Measurements from ENCODE around the gene EIF2B2. TPM values are rescaled to one million over a fixed set of nuclear protein-coding genes. Genes with fewer than 3 reads are reported as not detected.
A peak's percentile ranks its signal among the peaks of the same experiment; 100 is the strongest.

The EIF2B2 gene
- polyA plus RNA-seq, result 10 to 100 TPM; 13.3 to 42.9 TPM

- peak within 1 kb of the TSS; percentile 85 to 92 for H3K27ac ChIP-seq (ENCODE audit: low read depth in 2 of 2, low read length in 1 of 2)
- no peaks in the 10 kb centered on the region for H3K27me3 ChIP-seq (ENCODE audit: control insufficient read depth in 1 of 2, insufficient read depth in 2 of 2, low read length in 2 of 2)
- H3K4me3 ChIP-seq (ENCODE audit: low read depth in 1 of 2, low read length in 2 of 2), result peak within 1 kb of the TSS; percentile 89
- peaks cover 5 to 7% of the 10 kb centered on the region in 2 donors for H3K36me3 ChIP-seq (ENCODE audit: control insufficient read depth in 2 of 2, insufficient read depth in 2 of 2, low read length in 1 of 2)
- H3K4me1 ChIP-seq (ENCODE audit: control insufficient read depth in 2 of 2, insufficient read depth in 2 of 2, low read length in 1 of 2), result peaks cover 0 to 3% of the 10 kb centered on the region in 2 donors
- no peaks in the 10 kb centered on the region for H3K9me3 ChIP-seq (ENCODE audit: control insufficient read depth in 2 of 2, insufficient read depth in 1 of 2, low read depth in 1 of 2, low read length in 1 of 2)
- 1% methylated on average over 66 of the region's 66 CpGs for WGBS, 2 donors
These were observed at the start of gene EIF2B2 for GRCh38 chr14:75002392-75003249. Gene EIF2B2, plus strand, starts transcription at chr14:75002921. Its CDS starts 70 bp downstream, at chr14:75002991.

- H3K4me1 ChIP-seq (ENCODE audit: control insufficient read depth in 2 of 2, insufficient read depth in 2 of 2, low read length in 1 of 2), result peaks cover 4 to 21% of the 10 kb centered on the region in 2 donors
- no peaks in the 10 kb centered on the region for H3K27me3 ChIP-seq (ENCODE audit: control insufficient read depth in 1 of 2, insufficient read depth in 2 of 2, low read length in 2 of 2)
- H3K36me3 ChIP-seq (ENCODE audit: control insufficient read depth in 2 of 2, insufficient read depth in 2 of 2, low read length in 1 of 2), result no peaks in the 10 kb centered on the region
- no peaks in the 10 kb centered on the region for H3K9me3 ChIP-seq (ENCODE audit: control insufficient read depth in 2 of 2, insufficient read depth in 1 of 2, low read depth in 1 of 2, low read length in 1 of 2)
- H3K4me3 ChIP-seq (ENCODE audit: low read depth in 1 of 2, low read length in 2 of 2), result no peak overlapping the region
- 87 to 89% methylated on average over 5 of the region's 5 CpGs for WGBS, 2 donors
- H3K27ac ChIP-seq (ENCODE audit: low read depth in 2 of 2, low read length in 1 of 2), result no peak overlapping the region
These were observed 49.0 kb upstream of the EIF2B2 start for GRCh38 chr14:74953686-74954085.

GRCh38 chr14:74954232-74954946, 48.3 kb upstream of the EIF2B2 start:
- H3K36me3 ChIP-seq (ENCODE audit: control insufficient read depth in 2 of 2, insufficient read depth in 2 of 2, low read length in 1 of 2), result no peaks in the 10 kb centered on the region
- no peak overlapping the region for H3K27ac ChIP-seq (ENCODE audit: low read depth in 2 of 2, low read length in 1 of 2)
- H3K4me3 ChIP-seq (ENCODE audit: low read depth in 1 of 2, low read length in 2 of 2), result peak overlapping the region; percentile 49 to 51
- 41 to 43% methylated on average over 18 of the region's 18 CpGs for WGBS, 2 donors
- peaks cover 4 to 21% of the 10 kb centered on the region in 2 donors for H3K4me1 ChIP-seq (ENCODE audit: control insufficient read depth in 2 of 2, insufficient read depth in 2 of 2, low read length in 1 of 2)
- H3K9me3 ChIP-seq (ENCODE audit: control insufficient read depth in 2 of 2, insufficient read depth in 1 of 2, low read depth in 1 of 2, low read length in 1 of 2), result no peaks in the 10 kb centered on the region
- H3K27me3 ChIP-seq (ENCODE audit: control insufficient read depth in 1 of 2, insufficient read depth in 2 of 2, low read length in 2 of 2), result no peaks in the 10 kb centered on the region

- Histone ChIP-seq H3K27me3 (ENCODE audit: control insufficient read depth in 1 of 2, insufficient read depth in 2 of 2, low read length in 2 of 2) (no peaks in the 10 kb centered on the region), H3K36me3 (ENCODE audit: control insufficient read depth in 2 of 2, insufficient read depth in 2 of 2, low read length in 1 of 2) (no peaks in the 10 kb centered on the region), H3K4me1 (ENCODE audit: control insufficient read depth in 2 of 2, insufficient read depth in 2 of 2, low read length in 1 of 2) (peaks cover 4 to 21% of the 10 kb centered on the region in 2 donors), H3K4me3 (ENCODE audit: low read depth in 1 of 2, low read length in 2 of 2) (peak overlapping the region; percentile 49 to 51), H3K27ac (ENCODE audit: low read depth in 2 of 2, low read length in 1 of 2) (no peak overlapping the region), H3K9me3 (ENCODE audit: control insufficient read depth in 2 of 2, insufficient read depth in 1 of 2, low read depth in 1 of 2, low read length in 1 of 2) (no peaks in the 10 kb centered on the region)
- 2 to 4% methylated on average over 3 of the region's 3 CpGs for WGBS, 2 donors
These were observed 47.8 kb upstream of the EIF2B2 start for GRCh38 chr14:74954947-74955228.

GRCh38 chr14:74955229-74956026, 47.3 kb upstream of the EIF2B2 start, which contains the start of gene PGF:
Gene PGF, minus strand, starts transcription at chr14:74955597. Its CDS starts 355 bp downstream, at chr14:74955242.
- Histone ChIP-seq H3K27ac (ENCODE audit: low read depth in 2 of 2, low read length in 1 of 2) (peak within 1 kb of the TSS in 1 of 2 donors; percentile 6), H3K4me3 (ENCODE audit: low read depth in 1 of 2, low read length in 2 of 2) (peak within 1 kb of the TSS; percentile 49 to 51)
- WGBS, 2 donors, result 4 to 5% methylated on average over 64 to 73 of the region's 73 CpGs

GRCh38 chr14:74956027-74956279, 46.8 kb upstream of the EIF2B2 start:
- Histone ChIP-seq H3K27me3 (ENCODE audit: control insufficient read depth in 1 of 2, insufficient read depth in 2 of 2, low read length in 2 of 2) (no peaks in the 10 kb centered on the region), H3K9me3 (ENCODE audit: control insufficient read depth in 2 of 2, insufficient read depth in 1 of 2, low read depth in 1 of 2, low read length in 1 of 2) (no peaks in the 10 kb centered on the region), H3K36me3 (ENCODE audit: control insufficient read depth in 2 of 2, insufficient read depth in 2 of 2, low read length in 1 of 2) (no peaks in the 10 kb centered on the region), H3K27ac (ENCODE audit: low read depth in 2 of 2, low read length in 1 of 2) (no peak overlapping the region), H3K4me1 (ENCODE audit: control insufficient read depth in 2 of 2, insufficient read depth in 2 of 2, low read length in 1 of 2) (peaks cover 4 to 21% of the 10 kb centered on the region in 2 donors), H3K4me3 (ENCODE audit: low read depth in 1 of 2, low read length in 2 of 2) (peak overlapping the region in 1 of 2 donors; percentile 49)
- 86 to 87% methylated on average over 9 of the region's 9 CpGs for WGBS, 2 donors

More at GRCh38 chr14:74955229-74956026, 47.3 kb upstream of the EIF2B2 start, which contains the start of gene PGF:
- Histone ChIP-seq H3K9me3 (ENCODE audit: control insufficient read depth in 2 of 2, insufficient read depth in 1 of 2, low read depth in 1 of 2, low read length in 1 of 2) (no peaks in the 10 kb centered on the region), H3K36me3 (ENCODE audit: control insufficient read depth in 2 of 2, insufficient read depth in 2 of 2, low read length in 1 of 2) (no peaks in the 10 kb centered on the region), H3K27me3 (ENCODE audit: control insufficient read depth in 1 of 2, insufficient read depth in 2 of 2, low read length in 2 of 2) (no peaks in the 10 kb centered on the region), H3K4me1 (ENCODE audit: control insufficient read depth in 2 of 2, insufficient read depth in 2 of 2, low read length in 1 of 2) (peaks cover 4 to 21% of the 10 kb centered on the region in 2 donors)

- no peaks in the 10 kb centered on the region for H3K9me3 ChIP-seq (ENCODE audit: control insufficient read depth in 2 of 2, insufficient read depth in 1 of 2, low read depth in 1 of 2, low read length in 1 of 2)
- H3K4me3 ChIP-seq (ENCODE audit: low read depth in 1 of 2, low read length in 2 of 2), result no peak overlapping the region
- H3K4me1 ChIP-seq (ENCODE audit: control insufficient read depth in 2 of 2, insufficient read depth in 2 of 2, low read length in 1 of 2), result peaks cover 4 to 21% of the 10 kb centered on the region in 2 donors
- no peaks in the 10 kb centered on the region for H3K36me3 ChIP-seq (ENCODE audit: control insufficient read depth in 2 of 2, insufficient read depth in 2 of 2, low read length in 1 of 2)
- 89 to 92% methylated on average over 24 of the region's 24 CpGs for WGBS, 2 donors
- no peak overlapping the region for H3K27ac ChIP-seq (ENCODE audit: low read depth in 2 of 2, low read length in 1 of 2)
- no peaks in the 10 kb centered on the region for H3K27me3 ChIP-seq (ENCODE audit: control insufficient read depth in 1 of 2, insufficient read depth in 2 of 2, low read length in 2 of 2)
These were observed 46.2 kb upstream of the EIF2B2 start for GRCh38 chr14:74956280-74957072.

GRCh38 chr14:74959596-74960180, 43.0 kb upstream of the EIF2B2 start:
- WGBS, 2 donors, result 66 to 72% methylated on average over 5 of the region's 5 CpGs
- H3K36me3 ChIP-seq (ENCODE audit: control insufficient read depth in 2 of 2, insufficient read depth in 2 of 2, low read length in 1 of 2), result no peaks in the 10 kb centered on the region

More at GRCh38 chr14:74959596-74960180, 43.0 kb upstream of the EIF2B2 start:
- H3K4me1 ChIP-seq (ENCODE audit: control insufficient read depth in 2 of 2, insufficient read depth in 2 of 2, low read length in 1 of 2), result peaks cover 0 to 7% of the 10 kb centered on the region in 2 donors
- H3K9me3 ChIP-seq (ENCODE audit: control insufficient read depth in 2 of 2, insufficient read depth in 1 of 2, low read depth in 1 of 2, low read length in 1 of 2), result no peaks in the 10 kb centered on the region
- H3K27ac ChIP-seq (ENCODE audit: low read depth in 2 of 2, low read length in 1 of 2), result no peak overlapping the region
- no peak overlapping the region for H3K4me3 ChIP-seq (ENCODE audit: low read depth in 1 of 2, low read length in 2 of 2)
- H3K27me3 ChIP-seq (ENCODE audit: control insufficient read depth in 1 of 2, insufficient read depth in 2 of 2, low read length in 2 of 2), result no peaks in the 10 kb centered on the region

Measured in esophagus (tissue), 2 donors.